D721Med (cell line): Measurements from ENCODE around the gene NUDT14.

Source experiments
- DNase-seq: peaks from one replicate; pipeline ENCODE4 v3.0.0; 2011; ENCODE audit warnings: low spot score; ENCODE audit not compliant: insufficient read length
- FAIRE-seq: peaks from 2 replicates; lab custom pipeline; 2011; peaks lifted over from hg19 to GRCh38; lab: Jason Lieb, UNC
- CTCF ChIP-seq: IDR thresholded peaks from 2 replicates; pipeline ENCODE4 v1.5.1; 2012; ENCODE audit warnings: mild to moderate bottlenecking, control low read depth; ENCODE audit not compliant: insufficient read depth; ENCODE audit errors: missing control alignments

NUDT14 gene

GRCh38 chr14:105223770-105224544 is 42.8 kb upstream of the NUDT14 start:
- FAIRE-seq: no peak
- no peak for DNase-seq
- TF ChIP-seq CTCF: no peak

DNA sequence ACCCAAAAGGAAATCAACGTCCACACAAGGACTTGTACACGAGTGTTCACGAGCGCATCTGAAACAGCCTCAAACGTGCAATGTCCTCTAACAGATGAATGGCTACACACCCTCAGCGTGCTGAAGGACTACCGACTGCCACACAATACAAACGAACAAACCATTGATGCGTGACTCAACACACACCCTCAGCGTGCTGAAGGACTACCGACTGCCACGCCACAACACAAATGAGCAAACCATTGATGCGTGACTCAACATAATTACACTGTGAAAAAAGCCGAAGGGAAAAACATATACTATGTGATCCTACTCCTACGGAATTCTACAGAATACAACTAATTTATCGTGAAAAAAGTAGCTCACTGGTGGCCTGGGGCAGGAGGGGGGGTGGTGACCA is 42.1 kb upstream of the NUDT14 start:
- TF ChIP-seq CTCF: no peak
- no peak for DNase-seq
- FAIRE-seq: no peak

GRCh38 chr14:105221598-105222178 is 40.6 kb upstream of the NUDT14 start:
- DNase-seq (no peak), FAIRE-seq (no peak)

DNA sequence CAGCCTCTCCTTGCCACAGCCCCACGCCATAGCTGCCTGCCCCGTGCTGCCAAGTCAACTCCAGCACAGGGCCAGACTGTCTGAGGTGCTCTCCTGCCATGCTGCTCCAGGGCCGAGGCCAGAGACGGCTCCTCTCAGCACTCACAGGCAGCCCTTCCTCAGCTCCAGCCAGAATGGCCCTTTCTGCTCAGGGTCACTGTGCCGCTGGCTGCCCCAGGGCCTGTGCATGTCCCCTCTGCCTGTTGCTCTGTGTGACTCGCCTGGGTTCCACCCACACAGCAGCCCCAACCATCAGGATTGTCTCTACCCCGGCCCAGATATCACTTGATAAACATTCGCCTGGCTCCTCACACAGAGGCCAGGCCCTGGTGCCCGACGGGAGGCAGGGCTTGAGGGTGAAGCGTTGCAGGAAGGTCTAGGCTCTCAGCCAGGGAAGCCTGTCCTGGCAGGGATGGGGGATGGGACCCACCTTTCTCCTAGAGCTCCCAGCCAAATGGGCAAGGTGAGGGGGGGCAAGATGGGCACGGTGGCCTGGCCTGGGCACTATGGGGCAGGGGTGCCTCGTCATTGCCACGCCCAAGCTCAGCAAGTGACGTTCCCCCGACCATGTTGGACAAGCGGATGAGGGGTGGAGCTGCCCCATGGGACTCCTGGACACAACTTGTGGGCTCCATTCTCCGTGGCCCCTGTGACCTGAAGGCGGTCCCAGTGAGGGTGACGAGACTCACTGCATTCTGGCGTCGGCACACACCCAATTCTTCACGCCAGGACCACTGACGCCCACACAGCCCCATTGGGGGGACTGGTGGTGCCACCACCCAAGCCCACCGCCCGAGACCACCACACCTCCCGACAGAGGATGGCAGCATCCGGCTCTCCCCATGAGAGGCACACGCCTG is 39.8 kb upstream of the NUDT14 start:
- DNase-seq (no peak), FAIRE-seq (no peak)
- no peak for TF ChIP-seq CTCF

More at GRCh38 chr14:105221598-105222178, 40.6 kb upstream of the NUDT14 start:
- no peak for TF ChIP-seq CTCF

- DNase-seq (no peak), FAIRE-seq (no peak)
- TF ChIP-seq CTCF: no peak
These were observed 38.6 kb upstream of the NUDT14 start for GRCh38 chr14:105219753-105220152.

DNA sequence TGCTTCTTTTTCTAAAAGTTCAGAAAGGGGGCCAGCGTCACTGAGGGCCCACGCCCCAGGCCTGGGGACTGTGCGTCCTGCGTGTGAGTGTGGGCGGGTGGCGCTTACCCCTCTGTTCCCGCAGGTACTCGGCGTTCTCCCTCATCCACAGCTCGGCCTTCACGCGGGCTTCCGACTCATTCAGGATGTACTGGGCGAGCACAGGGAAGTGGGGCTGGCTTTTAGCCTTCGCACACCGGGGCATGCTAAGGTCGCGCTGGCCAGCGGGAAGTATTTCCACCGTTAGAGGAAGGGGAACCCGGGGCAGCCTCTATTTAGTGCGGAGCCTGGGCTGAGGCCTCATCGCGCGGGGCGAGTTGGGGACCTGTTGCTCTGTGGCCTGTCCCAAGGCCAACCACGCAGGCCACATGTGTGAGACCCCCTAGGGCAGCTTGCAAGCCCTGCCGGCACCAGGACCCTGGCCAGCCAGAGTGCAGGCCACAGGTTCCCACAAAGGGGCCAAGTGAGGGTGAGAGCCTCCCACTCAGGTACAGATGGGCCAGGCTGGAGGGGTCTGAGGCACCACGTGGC is 38.0 kb upstream of the NUDT14 start:
- no peak for DNase-seq
- no peak for FAIRE-seq
- no peak for TF ChIP-seq CTCF
